MCF 10A (cell line): ENCODE data around the gene USP11. TPM values are rescaled to one million over a fixed set of nuclear protein-coding genes. Genes with fewer than 3 reads are reported as not detected.

Source experiments
- BruUV-seq: library from RNA; stranded (reverse); fragments of 400-500 nt; replicated peaks from 2 replicates; lab custom pipeline; 2021; lab: Mats Ljungman, UMichigan
- CTCF ChIA-PET: fragments of 300-600 bp; sonication (Branson Sonifier 250); formaldehyde crosslinking; extraction: SDS; loops from one replicate; lab custom pipeline; 2021; ENCODE audit warnings: antibody characterized with exemption, inconsistent platforms; lab: Yijun Ruan, JAX
- POLR2A ChIA-PET: fragments of 300-600, 350-650 bp; sonication (Branson Sonifier 250); formaldehyde crosslinking; extraction: SDS; loops from one replicate; lab custom pipeline; 2020; ENCODE audit warnings: antibody characterized with exemption, inconsistent platforms; lab: Yijun Ruan, JAX
- DNase-seq: peaks from one replicate; pipeline ENCODE4 v3.0.0-alpha.2; 2018; ENCODE audit not compliant: unreplicated experiment
- H3K27ac Mint-ChIP-seq: one replicate; pipeline ENCODE4 v1.8.0; 2022; ENCODE audit warnings: mild to moderate bottlenecking, low read depth, mixed read lengths; ENCODE audit not compliant: unreplicated experiment
- H3K27me3 Mint-ChIP-seq: one replicate; pipeline ENCODE4 v1.8.0; 2022; ENCODE audit warnings: mixed read lengths; ENCODE audit not compliant: insufficient read depth, unreplicated experiment
- H3K36me3 Mint-ChIP-seq: one replicate; pipeline ENCODE4 v1.8.0; 2022; ENCODE audit warnings: mild to moderate bottlenecking, moderate library complexity, mixed read lengths; ENCODE audit not compliant: insufficient read depth, unreplicated experiment
- H3K4me1 Mint-ChIP-seq: one replicate; pipeline ENCODE4 v1.8.0; 2022; ENCODE audit warnings: mixed read lengths; ENCODE audit not compliant: insufficient read depth, unreplicated experiment
- H3K4me3 Mint-ChIP-seq: one replicate; pipeline ENCODE4 v1.8.0; 2022; ENCODE audit warnings: mild to moderate bottlenecking, moderate library complexity, mixed read lengths; ENCODE audit not compliant: unreplicated experiment
- H3K9me3 Mint-ChIP-seq: one replicate; pipeline ENCODE4 v1.8.0; 2022; ENCODE audit warnings: mixed read lengths; ENCODE audit not compliant: unreplicated experiment
- CTCF ChIP-seq: fragments of 200-600 bp; IDR thresholded peaks from one replicate; pipeline ENCODE4 v1.8.0; 2022; ENCODE audit warnings: antibody characterized with exemption, mild to moderate bottlenecking; ENCODE audit not compliant: unreplicated experiment
- intact Hi-C: fragments of 100-400 bp; cut with micrococcal nuclease; formaldehyde crosslinking; loops from 2 replicates; pipeline ENCODE4 v1.14.1; 2022
- total RNA-seq: library from RNA; stranded (reverse); gene quantifications from 2 replicates; pipeline ENCODE4 v1.2.3, GENCODE V29; 2022

Gene USP11
- total RNA-seq, 1 experiment from 2014 or later, result 20.3 TPM

GRCh38 chrX:47216393-47216925, 16.4 kb upstream of the USP11 start:
- no peak for TF ChIP-seq CTCF
- Mint-ChIP-seq H3K27me3 (no peaks in the 10 kb centered on the region), H3K4me1 (peaks cover 42% of the 10 kb centered on the region), H3K4me3 (peak overlapping the region; percentile 82), H3K36me3 (peaks cover 58% of the 10 kb centered on the region), H3K9me3 (no peaks in the 10 kb centered on the region), H3K27ac (peak overlapping the region; percentile 99)
- CTCF ChIA-PET, result interaction anchor here (1.3 kb wide), 1 partner anchor 22 kb away, joined by 3 read pairs; no protein-coding TSS in a partner anchor
- BruUV-seq, result no TSS peak
- DNase-seq, result no peak
- POLR2A ChIA-PET, result interaction anchor here (0.6 to 5.7 kb wide), 6 partner anchors 10 to 1482 kb away, joined by 4 to 79 read pairs (median 16); partner anchors contain the start of gene USP11
- intact Hi-C loops, result no loop called here

- intact Hi-C loops, result loop anchor here (1.0 kb wide), 1 partner anchor 24 kb away; the partner anchor contains the start of gene UBA1
- CTCF ChIA-PET, result interaction anchor here (1.1 to 1.5 kb wide), 3 partner anchors 23 to 306 kb away, joined by 3 to 7 read pairs (median 3); no protein-coding TSS in a partner anchor
- peak overlapping the region; percentile 82 for H3K4me3 Mint-ChIP-seq
- no peaks in the 10 kb centered on the region for H3K27me3 Mint-ChIP-seq
- H3K9me3 Mint-ChIP-seq, result no peaks in the 10 kb centered on the region
- DNase-seq, result peak; percentile 79
- TF ChIP-seq CTCF, result no peak
- H3K4me1 Mint-ChIP-seq, result peaks cover 41% of the 10 kb centered on the region
- POLR2A ChIA-PET, result interaction anchor here (0.6 to 5.7 kb wide), 23 partner anchors 10 to 599 kb away, joined by 3 to 79 read pairs (median 4); partner anchors contain the start of genes NDUFB11, RBM10 and USP11
- H3K36me3 Mint-ChIP-seq, result peaks cover 56% of the 10 kb centered on the region
- peak overlapping the region; percentile 99 for H3K27ac Mint-ChIP-seq
- BruUV-seq, result TSS peak; percentile 68
Measured at GRCh38 chrX:47217121-47217851, 15.5 kb upstream of the USP11 start.

GRCh38 chrX:47217852-47218279, 14.9 kb upstream of the USP11 start:
- Mint-ChIP-seq H3K4me1 (peaks cover 41% of the 10 kb centered on the region), H3K27ac (peak overlapping the region; percentile 99), H3K27me3 (no peaks in the 10 kb centered on the region), H3K9me3 (no peaks in the 10 kb centered on the region), H3K36me3 (peaks cover 54% of the 10 kb centered on the region), H3K4me3 (peak overlapping the region; percentile 82)
- no peak for TF ChIP-seq CTCF
- DNase-seq, result peak; percentile 100
- no TSS peak for BruUV-seq
- ChIA-PET CTCF (interaction anchor here (0.6 to 1.5 kb wide), 4 partner anchors 20 to 305 kb away, joined by 3 to 7 read pairs (median 4); no protein-coding TSS in a partner anchor), POLR2A (interaction anchor here (0.6 to 5.7 kb wide), 26 partner anchors 9 to 598 kb away, joined by 3 to 79 read pairs (median 4); partner anchors contain the start of genes NDUFB11, RBM10 and USP11)
- intact Hi-C loops, result loop anchor here (1.0 kb wide), 1 partner anchor 25 kb away; the partner anchor contains the start of gene UBA1
